ENCODE measurements around the gene PRSS56.

Gene PRSS56

GRCh38 chr2:232492236-232492848 lies 27.8 kb upstream of the PRSS56 start:
- no peak for DNase-seq (ENCODE audit: low read depth)
- H3K4me3 ChIP-seq (ENCODE audit: low read depth, low read length), result no peak overlapping the region
- TF ChIP-seq, protein P1, sequence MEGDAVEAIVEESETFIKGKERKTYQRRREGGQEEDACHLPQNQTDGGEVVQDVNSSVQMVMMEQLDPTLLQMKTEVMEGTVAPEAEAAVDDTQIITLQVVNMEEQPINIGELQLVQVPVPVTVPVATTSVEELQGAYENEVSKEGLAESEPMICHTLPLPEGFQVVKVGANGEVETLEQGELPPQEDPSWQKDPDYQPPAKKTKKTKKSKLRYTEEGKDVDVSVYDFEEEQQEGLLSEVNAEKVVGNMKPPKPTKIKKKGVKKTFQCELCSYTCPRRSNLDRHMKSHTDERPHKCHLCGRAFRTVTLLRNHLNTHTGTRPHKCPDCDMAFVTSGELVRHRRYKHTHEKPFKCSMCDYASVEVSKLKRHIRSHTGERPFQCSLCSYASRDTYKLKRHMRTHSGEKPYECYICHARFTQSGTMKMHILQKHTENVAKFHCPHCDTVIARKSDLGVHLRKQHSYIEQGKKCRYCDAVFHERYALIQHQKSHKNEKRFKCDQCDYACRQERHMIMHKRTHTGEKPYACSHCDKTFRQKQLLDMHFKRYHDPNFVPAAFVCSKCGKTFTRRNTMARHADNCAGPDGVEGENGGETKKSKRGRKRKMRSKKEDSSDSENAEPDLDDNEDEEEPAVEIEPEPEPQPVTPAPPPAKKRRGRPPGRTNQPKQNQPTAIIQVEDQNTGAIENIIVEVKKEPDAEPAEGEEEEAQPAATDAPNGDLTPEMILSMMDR (IDR thresholded peaks at IDR 0.05; ENCODE audit: low read depth, low read length, missing control alignments), result no peak

DNA sequence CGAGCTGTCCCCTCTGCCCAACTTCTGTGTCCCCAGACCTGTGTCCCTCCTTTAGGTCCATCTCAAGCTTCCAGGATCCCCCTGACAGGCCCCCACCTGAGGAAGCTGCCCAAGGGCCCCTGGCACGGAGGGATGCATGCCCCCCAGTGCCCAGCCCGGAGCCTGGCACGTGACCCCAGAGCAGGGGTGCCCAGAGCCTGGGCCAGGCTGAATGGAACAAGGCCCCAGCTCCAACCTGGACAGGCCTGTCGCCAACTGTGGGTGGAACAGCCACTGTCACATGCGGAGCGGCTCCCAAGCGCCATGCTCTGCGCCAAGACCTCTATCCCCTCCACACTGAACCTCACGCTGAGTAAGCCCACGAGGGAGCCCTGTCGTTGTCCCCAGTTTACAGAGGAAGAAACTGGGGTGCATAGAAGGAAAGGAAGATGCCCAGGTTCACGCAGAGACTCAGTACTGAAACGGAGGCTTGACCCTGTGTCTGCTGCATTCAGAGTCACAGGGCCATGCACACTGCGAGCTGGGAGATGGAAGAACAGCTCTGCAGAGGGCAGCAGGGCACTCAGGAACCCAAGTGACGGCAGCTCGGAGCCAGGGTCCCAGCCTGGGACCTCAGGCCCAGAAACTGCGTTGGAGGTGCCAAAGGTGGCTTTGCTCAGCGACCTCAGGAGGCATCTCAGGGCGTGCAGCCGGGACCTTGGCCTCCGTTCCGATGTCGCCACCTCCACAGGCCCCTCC lies 27.1 kb upstream of the PRSS56 start:
- no peak overlapping the region for H3K4me3 ChIP-seq (ENCODE audit: low read depth, low read length)
- DNase-seq (ENCODE audit: low read depth), result no peak
- TF ChIP-seq, protein P1 (IDR thresholded peaks at IDR 0.05; ENCODE audit: low read depth, low read length, missing control alignments), result no peak

- TF ChIP-seq, protein P1 (IDR thresholded peaks at IDR 0.05; ENCODE audit: low read depth, low read length, missing control alignments), result no peak
- DNase-seq (ENCODE audit: low read depth), result no peak
These were observed 26.3 kb upstream of the PRSS56 start for GRCh38 chr2:232493701-232494474.

DNA sequence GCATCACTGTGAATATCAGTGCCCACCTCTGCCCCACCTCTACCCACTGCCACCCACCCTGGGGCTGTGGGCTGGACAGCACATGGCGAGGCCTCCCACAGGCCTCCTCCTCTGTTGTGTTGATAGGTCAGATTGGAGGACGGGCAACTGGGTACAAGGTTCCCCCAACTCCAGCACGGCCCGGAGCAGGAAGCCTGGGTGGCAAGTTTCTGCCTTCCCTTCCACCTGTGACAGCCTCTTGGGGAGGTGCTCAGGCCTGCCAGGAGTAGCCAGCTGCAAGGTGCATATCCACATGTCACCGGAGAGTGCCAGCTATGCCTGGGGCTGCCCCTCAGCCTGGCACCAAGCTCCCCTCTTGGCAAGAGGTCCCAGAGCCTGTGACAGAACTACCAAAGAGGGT lies 25.6 kb upstream of the PRSS56 start:
- TF ChIP-seq, protein P1 (IDR thresholded peaks at IDR 0.05; ENCODE audit: low read depth, low read length, missing control alignments), result no peak
- DNase-seq (ENCODE audit: low read depth), result no peak
- no peak overlapping the region for H3K4me3 ChIP-seq (ENCODE audit: low read depth, low read length)

More at GRCh38 chr2:232493701-232494474, 26.3 kb upstream of the PRSS56 start:
- H3K4me3 ChIP-seq (ENCODE audit: low read depth, low read length), result no peak overlapping the region

GRCh38 chr2:232495292-232495691 lies 24.9 kb upstream of the PRSS56 start:
- H3K4me3 ChIP-seq (ENCODE audit: low read depth, low read length), result no peak overlapping the region
- DNase-seq (ENCODE audit: low read depth), result no peak
- TF ChIP-seq, protein P1 (IDR thresholded peaks at IDR 0.05; ENCODE audit: low read depth, low read length, missing control alignments), result no peak

- TF ChIP-seq, protein P1 (IDR thresholded peaks at IDR 0.05; ENCODE audit: low read depth, low read length, missing control alignments), result no peak
- no peak overlapping the region for H3K4me3 ChIP-seq (ENCODE audit: low read depth, low read length)
- DNase-seq (ENCODE audit: low read depth), result no peak
These were observed 23.5 kb upstream of the PRSS56 start for GRCh38 chr2:232496501-232497270.

Measured in GM12864 (cell line).